A673 (cell line): ENCODE measurements around the gene DDIAS. TPM values are rescaled to one million over a fixed set of nuclear protein-coding genes. Genes with fewer than 3 reads are reported as not detected.

ENCODE experiments used
- BruUV-seq: library from RNA; stranded (reverse); fragments of 400-500 nt; replicated peaks from 2 replicates; lab custom pipeline; 2021; lab: Mats Ljungman, UMichigan
- CTCF ChIA-PET: fragments of 300-600 bp; sonication (Branson Sonifier 250); formaldehyde crosslinking; loops from one replicate; lab custom pipeline; 2022; ENCODE audit warnings: antibody characterized with exemption; lab: Charles Lee
- POLR2A ChIA-PET: fragments of 300-600 bp; sonication (Branson Sonifier 250); formaldehyde crosslinking; loops from one replicate; lab custom pipeline; 2022; ENCODE audit warnings: antibody characterized with exemption; ENCODE audit not compliant: low non-redundant PET; lab: Charles Lee
- DNase-seq: peaks from one replicate; pipeline ENCODE4 v3.0.0-alpha.2; 2015; ENCODE audit warnings: low spot score
- H3K27ac ChIP-seq: fragments of 200-600 bp; sonication (generic); 2 replicates; pipeline ENCODE4 v1.5.1; 2016; ENCODE audit warnings: mixed run types, low read depth, mild to moderate bottlenecking, mixed read lengths, antibody characterized with exemption, low read length; ENCODE audit not compliant: poor library complexity, severe bottlenecking
- H3K27me3 ChIP-seq: fragments of 200-600 bp; sonication (generic); replicated peaks from 2 replicates; pipeline ENCODE4 v1.6.1; 2017; ENCODE audit warnings: mixed run types, low read depth, mild to moderate bottlenecking, mixed read lengths, antibody characterized with exemption, low read length; ENCODE audit not compliant: insufficient read depth, poor library complexity
- H3K36me3 ChIP-seq: fragments of 200-600 bp; sonication (generic); 2 replicates; pipeline ENCODE4 v1.6.1; 2016; ENCODE audit warnings: mixed run types, mild to moderate bottlenecking, mixed read lengths, antibody characterized with exemption, low read length; ENCODE audit not compliant: insufficient read depth, poor library complexity, severe bottlenecking
- H3K4me1 ChIP-seq: fragments of 200-600 bp; sonication (generic); 2 replicates; pipeline ENCODE4 v1.6.1; 2017; ENCODE audit warnings: mixed run types, mild to moderate bottlenecking, mixed read lengths, antibody characterized with exemption, low read length; ENCODE audit not compliant: insufficient read depth, poor library complexity, severe bottlenecking
- H3K4me3 ChIP-seq: fragments of 200-600 bp; sonication (generic); 2 replicates; pipeline ENCODE4 v1.5.1; 2016; ENCODE audit warnings: low read depth, mixed run types, mild to moderate bottlenecking, mixed read lengths, low read length; ENCODE audit not compliant: poor library complexity, severe bottlenecking
- H3K9me3 ChIP-seq: fragments of 200-600 bp; sonication (generic); 2 replicates; pipeline ENCODE4 v1.6.1; 2016; ENCODE audit warnings: mixed run types, low read depth, mild to moderate bottlenecking, mixed read lengths, antibody characterized with exemption, low read length; ENCODE audit not compliant: poor library complexity, severe bottlenecking
- CTCF ChIP-seq: fragments of 300-800, 200-600 bp; sonication (generic); conservative IDR thresholded peaks from 2 replicates; pipeline ENCODE4 v1.5.1; 2017; ENCODE audit warnings: low read depth, mild to moderate bottlenecking, antibody characterized with exemption, low read length, moderate library complexity, mixed read lengths
- EZH2 ChIP-seq: fragments of 200-600 bp; sonication (generic); IDR thresholded peaks from 2 replicates; pipeline ENCODE4 v1.6.1; 2017; ENCODE audit warnings: borderline replicate concordance, low read depth, mild to moderate bottlenecking, mixed read lengths, antibody characterized with exemption, low read length; ENCODE audit not compliant: poor library complexity, severe bottlenecking
- intact Hi-C: fragments of 100-400 bp; cut with micrococcal nuclease; formaldehyde crosslinking; loops from one replicate; pipeline ENCODE4 v1.10.0; 2022; ENCODE audit not compliant: unreplicated experiment
- total RNA-seq: library from RNA; stranded (reverse); gene quantifications from 2 replicates; pipeline ENCODE4 v1.2.3, GENCODE V29; 2021

DDIAS gene
- total RNA-seq, 1 experiment from 2014 or later: 41.5 TPM

GRCh38 chr11:82902880-82903279, 1.3 kb downstream of the DDIAS start:
- BruUV-seq: no TSS peak
- no peak overlapping the region for H3K27ac ChIP-seq
- H3K9me3 ChIP-seq: no peaks in the 10 kb centered on the region
- H3K27me3 ChIP-seq: no peaks in the 10 kb centered on the region
- CTCF ChIA-PET: no interaction called here
- no peak for TF ChIP-seq EZH2
- no peak for TF ChIP-seq CTCF
- POLR2A ChIA-PET: no interaction called here
- intact Hi-C loops: loop anchor here (10.0 kb wide), 1 partner anchor 822 kb away; no protein-coding TSS in a partner anchor
- DNase-seq: no peak
- peak overlapping the region; percentile 65 for H3K4me3 ChIP-seq
- no peaks in the 10 kb centered on the region for H3K36me3 ChIP-seq
- H3K4me1 ChIP-seq: peaks cover 35% of the 10 kb centered on the region

- no peak for DNase-seq
- TF ChIP-seq CTCF: no peak
- H3K27me3 ChIP-seq: no peaks in the 10 kb centered on the region
- ChIA-PET POLR2A (no interaction called here), CTCF (no interaction called here)
- H3K36me3 ChIP-seq: no peaks in the 10 kb centered on the region
- H3K4me3 ChIP-seq: no peak overlapping the region
- intact Hi-C loops: loop anchor here (10.0 kb wide), 1 partner anchor 821 kb away; no protein-coding TSS in a partner anchor
- H3K4me1 ChIP-seq: peaks cover 35% of the 10 kb centered on the region
- no TSS peak for BruUV-seq
- H3K27ac ChIP-seq: no peak overlapping the region
- H3K9me3 ChIP-seq: no peaks in the 10 kb centered on the region
Measured at GRCh38 chr11:82903843-82904586, 2.5 kb downstream of the DDIAS start.

- Histone ChIP-seq H3K36me3 (peaks cover 5% of the 10 kb centered on the region), H3K27ac (peak overlapping the region; percentile 3), H3K4me1 (peaks cover 26% of the 10 kb centered on the region), H3K9me3 (peaks cover 2% of the 10 kb centered on the region), H3K27me3 (no peaks in the 10 kb centered on the region), H3K4me3 (peak overlapping the region; percentile 6)
- POLR2A ChIA-PET: no interaction called here
- peak; percentile 71 for DNase-seq
- intact Hi-C loops: loop anchor here (1.0 to 10.0 kb wide), 3 partner anchors 345 to 910 kb away; no protein-coding TSS in a partner anchor
- TF ChIP-seq EZH2 (no peak), CTCF (peak; percentile 76)
- BruUV-seq: no TSS peak
- CTCF ChIA-PET: no interaction called here
Measured at GRCh38 chr11:82906236-82906635, 4.7 kb downstream of the DDIAS start.
